Chondrocyte (in vitro differentiated cells): ENCODE data around the gene NSDHL. TPM values are rescaled to one million over a fixed set of nuclear protein-coding genes. Genes with fewer than 3 reads are reported as not detected.

Experiments used
- DNase-seq: peaks from one replicate; pipeline ENCODE4 v3.0.0; 2021; ENCODE audit warnings: mixed read lengths, low spot score
- H3K27ac Mint-ChIP-seq: one replicate; pipeline ENCODE4 v1.8.0; 2021; ENCODE audit warnings: mild to moderate bottlenecking, moderate library complexity, mixed read lengths; ENCODE audit not compliant: unreplicated experiment
- H3K27me3 Mint-ChIP-seq: 2 replicates; pipeline ENCODE4 v1.8.0; 2021; ENCODE audit warnings: low read depth, mixed read lengths
- H3K36me3 Mint-ChIP-seq: 2 replicates; pipeline ENCODE4 v1.8.0; 2021; ENCODE audit warnings: low read depth, mixed read lengths
- H3K4me1 Mint-ChIP-seq: 2 replicates; pipeline ENCODE4 v1.8.0; 2021; ENCODE audit warnings: low read depth, mild to moderate bottlenecking, mixed read lengths
- H3K4me3 Mint-ChIP-seq: one replicate; pipeline ENCODE4 v1.8.0; 2021; ENCODE audit warnings: mild to moderate bottlenecking, moderate library complexity, mixed read lengths; ENCODE audit not compliant: unreplicated experiment
- H3K9me3 Mint-ChIP-seq: 2 replicates; pipeline ENCODE4 v1.8.0; 2021; ENCODE audit warnings: low read depth, mixed read lengths
- CTCF ChIP-seq: fragments of 200-600 bp; sonication (generic); IDR thresholded peaks from 2 replicates; pipeline ENCODE4 v1.5.0; 2021; ENCODE audit warnings: antibody characterized with exemption, mild to moderate bottlenecking, moderate library complexity
- total RNA-seq: library from RNA; stranded (reverse); gene quantifications from 3 replicates; pipeline ENCODE4 v1.2.1, GENCODE V29; 2021

Gene NSDHL
- total RNA-seq, 1 donor from 2014 or later: 18.1 TPM

GRCh38 chrX:152813206-152813605 lies 17.7 kb upstream of the NSDHL start:
- no peaks in the 10 kb centered on the region for H3K4me1 Mint-ChIP-seq
- no peak for TF ChIP-seq CTCF
- H3K4me3 Mint-ChIP-seq: no peak overlapping the region
- no peak overlapping the region for H3K27ac Mint-ChIP-seq
- H3K36me3 Mint-ChIP-seq: no peaks in the 10 kb centered on the region
- no peak for DNase-seq
- H3K27me3 Mint-ChIP-seq: no peaks in the 10 kb centered on the region
- H3K9me3 Mint-ChIP-seq: peaks cover 10% of the 10 kb centered on the region

- H3K9me3 Mint-ChIP-seq: peaks cover 4% of the 10 kb centered on the region
- H3K4me1 Mint-ChIP-seq: no peaks in the 10 kb centered on the region
- H3K36me3 Mint-ChIP-seq: no peaks in the 10 kb centered on the region
- no peak overlapping the region for H3K27ac Mint-ChIP-seq
- H3K27me3 Mint-ChIP-seq: no peaks in the 10 kb centered on the region
- no peak for DNase-seq
- TF ChIP-seq CTCF: no peak
- H3K4me3 Mint-ChIP-seq: no peak overlapping the region
Measured at GRCh38 chrX:152814048-152814447, 16.8 kb upstream of the NSDHL start.

GRCh38 chrX:152817078-152817764 lies 13.6 kb upstream of the NSDHL start:
- Mint-ChIP-seq H3K4me1 (no peaks in the 10 kb centered on the region), H3K9me3 (no peaks in the 10 kb centered on the region), H3K27ac (no peak overlapping the region), H3K36me3 (no peaks in the 10 kb centered on the region), H3K27me3 (no peaks in the 10 kb centered on the region), H3K4me3 (no peak overlapping the region)
- TF ChIP-seq CTCF: peak; percentile 75
- DNase-seq: no peak

- no peaks in the 10 kb centered on the region for H3K27me3 Mint-ChIP-seq
- H3K4me3 Mint-ChIP-seq: no peak overlapping the region
- no peaks in the 10 kb centered on the region for H3K36me3 Mint-ChIP-seq
- H3K27ac Mint-ChIP-seq: peak overlapping the region; percentile 24
- no peaks in the 10 kb centered on the region for H3K9me3 Mint-ChIP-seq
- no peak for DNase-seq
- no peak for TF ChIP-seq CTCF
- no peaks in the 10 kb centered on the region for H3K4me1 Mint-ChIP-seq
Measured at GRCh38 chrX:152818356-152818755, 12.5 kb upstream of the NSDHL start.

GRCh38 chrX:152819266-152819665 lies 11.6 kb upstream of the NSDHL start:
- no peak overlapping the region for H3K4me3 Mint-ChIP-seq
- TF ChIP-seq CTCF: no peak
- no peaks in the 10 kb centered on the region for H3K9me3 Mint-ChIP-seq
- no peaks in the 10 kb centered on the region for H3K36me3 Mint-ChIP-seq
- DNase-seq: no peak
- no peaks in the 10 kb centered on the region for H3K27me3 Mint-ChIP-seq
- no peaks in the 10 kb centered on the region for H3K4me1 Mint-ChIP-seq
- no peak overlapping the region for H3K27ac Mint-ChIP-seq
